MM.1S (cell line): ENCODE results near the gene NAA11.

Experiments used
- DNase-seq: peaks from one replicate; pipeline ENCODE4 v3.0.0-alpha.2; 2015
- H2AFZ ChIP-seq: fragments of 300-600 bp; sonication (generic); 2 replicates; pipeline ENCODE4 v1.6.0; 2016; ENCODE audit warnings: antibody characterized with exemption, low read length
- H3F3A ChIP-seq: fragments of 300-600 bp; sonication (generic); 2 replicates; pipeline ENCODE4 v1.6.1; 2016; ENCODE audit warnings: mild to moderate bottlenecking, antibody characterized with exemption, low read length, moderate library complexity, mixed read lengths; ENCODE audit not compliant: insufficient read depth
- H3K27ac ChIP-seq: fragments of 300-600 bp; sonication (generic); 2 replicates; pipeline ENCODE4 v1.5.1; 2016; ENCODE audit warnings: mild to moderate bottlenecking, low read length
- H3K27me3 ChIP-seq: fragments of 300-600 bp; sonication (generic); replicated peaks from 2 replicates; pipeline ENCODE4 v1.6.0; 2016; ENCODE audit warnings: low read length; ENCODE audit not compliant: insufficient read depth
- H3K36me3 ChIP-seq: fragments of 300-600 bp; sonication (generic); replicated peaks from 2 replicates; pipeline ENCODE4 v1.6.1; 2016; ENCODE audit warnings: mild to moderate bottlenecking, low read length, mixed read lengths; ENCODE audit not compliant: insufficient read depth
- H3K4me1 ChIP-seq: fragments of 300-600 bp; sonication (generic); 2 replicates; pipeline ENCODE4 v1.6.1; 2016; ENCODE audit warnings: low read length, mixed read lengths
- H3K4me2 ChIP-seq: fragments of 300-600 bp; sonication (generic); 2 replicates; pipeline ENCODE4 v1.6.0; 2016; ENCODE audit warnings: low read depth, low read length
- H3K4me3 ChIP-seq: fragments of 300-600 bp; sonication (generic); 2 replicates; pipeline ENCODE4 v1.5.1; 2016; ENCODE audit warnings: low read length, mixed read lengths
- H3K79me2 ChIP-seq: fragments of 300-600 bp; sonication (generic); 2 replicates; pipeline ENCODE4 v1.6.1; 2016; ENCODE audit warnings: mixed run types, low read length, mixed read lengths
- H3K9ac ChIP-seq: fragments of 300-600 bp; sonication (generic); 2 replicates; pipeline ENCODE4 v1.6.1; 2016; ENCODE audit warnings: low read length, mixed read lengths
- H3K9me2 ChIP-seq: fragments of 300-600 bp; sonication (generic); replicated peaks from 2 replicates; pipeline ENCODE4 v1.6.1; 2016; ENCODE audit warnings: mild to moderate bottlenecking, low read length, mixed read lengths; ENCODE audit not compliant: insufficient read depth
- H3K9me3 ChIP-seq: fragments of 300-600 bp; sonication (generic); replicated peaks from 2 replicates; pipeline ENCODE4 v1.6.1; 2016; ENCODE audit warnings: mild to moderate bottlenecking, low read length, mixed read lengths; ENCODE audit not compliant: insufficient read depth
- H4K20me1 ChIP-seq: fragments of 300-600 bp; sonication (generic); 2 replicates; pipeline ENCODE4 v1.6.1; 2016; ENCODE audit warnings: mild to moderate bottlenecking, low read length, moderate library complexity, mixed read lengths; ENCODE audit not compliant: insufficient read depth
- CTCF ChIP-seq: fragments of 300-600 bp; sonication (generic); IDR thresholded peaks from 2 replicates; pipeline ENCODE4 v1.5.1; 2016; ENCODE audit warnings: antibody characterized with exemption, low read length, mixed read lengths
- EZH2 ChIP-seq: fragments of 300-600 bp; sonication (generic); optimal IDR thresholded peaks from 2 replicates; pipeline ENCODE3; 2017; ENCODE audit warnings: low read depth, mild to moderate bottlenecking, antibody characterized with exemption, low read length, mixed read lengths
- EZH2phosphoT487 ChIP-seq: fragments of 300-600 bp; sonication (generic); IDR thresholded peaks from 2 replicates; pipeline ENCODE4 v1.6.1; 2018; ENCODE audit warnings: antibody characterized with exemption, low read length

The NAA11 gene

GRCh38 chr4:79306795-79307194 lies 19.1 kb downstream of the NAA11 start:
- no peak for TF ChIP-seq CTCF
- no peak for TF ChIP-seq EZH2
- no peak for TF ChIP-seq EZH2phosphoT487
- no peak for DNase-seq

DNA sequence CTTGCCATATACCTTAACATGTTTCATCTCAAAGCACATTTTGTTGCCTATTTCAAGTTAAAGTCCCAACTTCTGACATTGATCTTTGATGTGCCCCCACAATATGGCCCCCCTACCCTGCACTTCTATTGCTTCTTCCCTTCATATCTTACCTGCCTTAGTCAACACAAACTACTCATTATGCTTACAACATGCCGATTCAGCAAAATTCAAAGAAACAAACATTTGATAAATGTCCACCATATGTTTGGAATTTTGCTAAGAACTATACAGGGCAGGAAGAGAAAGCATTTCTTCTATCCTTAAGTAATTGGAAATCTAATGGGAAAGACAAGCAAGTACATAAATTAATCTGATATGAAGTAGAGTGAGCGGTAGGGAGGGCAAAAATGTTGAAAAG lies 25.6 kb downstream of the NAA11 start:
- DNase-seq, result no peak
- Histone ChIP-seq H3K27ac (no peak overlapping the region), H4K20me1 (no peaks in the 10 kb centered on the region), H3K9me3 (no peaks in the 10 kb centered on the region), H3K4me1 (no peaks in the 10 kb centered on the region), H3K4me2 (no peak overlapping the region), H3F3A (no peaks in the 10 kb centered on the region), H2AFZ (no peak overlapping the region), H3K36me3 (no peaks in the 10 kb centered on the region), H3K27me3 (no peaks in the 10 kb centered on the region), H3K79me2 (no peaks in the 10 kb centered on the region), H3K4me3 (no peak overlapping the region), H3K9ac (no peak overlapping the region), H3K9me2 (no peaks in the 10 kb centered on the region)
- no peak for TF ChIP-seq CTCF
- TF ChIP-seq EZH2phosphoT487, result no peak
- TF ChIP-seq EZH2, result no peak

More at GRCh38 chr4:79306795-79307194, 19.1 kb downstream of the NAA11 start:
- Histone ChIP-seq H2AFZ (no peak overlapping the region), H3K9ac (no peak overlapping the region), H3K27me3 (no peaks in the 10 kb centered on the region), H3K4me3 (no peak overlapping the region), H4K20me1 (no peaks in the 10 kb centered on the region), H3K27ac (no peak overlapping the region), H3K4me2 (no peak overlapping the region), H3K4me1 (no peaks in the 10 kb centered on the region), H3K79me2 (no peaks in the 10 kb centered on the region), H3K36me3 (no peaks in the 10 kb centered on the region), H3F3A (no peaks in the 10 kb centered on the region), H3K9me2 (no peaks in the 10 kb centered on the region), H3K9me3 (no peaks in the 10 kb centered on the region)

GRCh38 chr4:79298484-79298883 lies 27.4 kb downstream of the NAA11 start:
- Histone ChIP-seq H3K9me3 (no peaks in the 10 kb centered on the region), H3K27ac (no peak overlapping the region), H3K4me1 (no peaks in the 10 kb centered on the region), H4K20me1 (no peaks in the 10 kb centered on the region), H3K27me3 (no peaks in the 10 kb centered on the region), H3K4me2 (no peak overlapping the region), H3K36me3 (no peaks in the 10 kb centered on the region), H3K79me2 (no peaks in the 10 kb centered on the region), H3F3A (no peaks in the 10 kb centered on the region), H3K4me3 (no peak overlapping the region), H3K9me2 (no peaks in the 10 kb centered on the region), H2AFZ (no peak overlapping the region), H3K9ac (no peak overlapping the region)
- TF ChIP-seq EZH2, result no peak
- TF ChIP-seq EZH2phosphoT487, result no peak
- TF ChIP-seq CTCF, result no peak
- DNase-seq, result no peak
